MM.1S (cell line): ENCODE data around the gene RNF32.

Experiments used
- DNase-seq: peaks from one replicate; pipeline ENCODE4 v3.0.0-alpha.2; 2015
- H2AFZ ChIP-seq: fragments of 300-600 bp; sonication (generic); 2 replicates; pipeline ENCODE4 v1.6.0; 2016; ENCODE audit warnings: antibody characterized with exemption, low read length
- H3F3A ChIP-seq: fragments of 300-600 bp; sonication (generic); 2 replicates; pipeline ENCODE4 v1.6.1; 2016; ENCODE audit warnings: mild to moderate bottlenecking, antibody characterized with exemption, low read length, moderate library complexity, mixed read lengths; ENCODE audit not compliant: insufficient read depth
- H3K27ac ChIP-seq: fragments of 300-600 bp; sonication (generic); 2 replicates; pipeline ENCODE4 v1.5.1; 2016; ENCODE audit warnings: mild to moderate bottlenecking, low read length
- H3K27me3 ChIP-seq: fragments of 300-600 bp; sonication (generic); replicated peaks from 2 replicates; pipeline ENCODE4 v1.6.0; 2016; ENCODE audit warnings: low read length; ENCODE audit not compliant: insufficient read depth
- H3K36me3 ChIP-seq: fragments of 300-600 bp; sonication (generic); replicated peaks from 2 replicates; pipeline ENCODE4 v1.6.1; 2016; ENCODE audit warnings: mild to moderate bottlenecking, low read length, mixed read lengths; ENCODE audit not compliant: insufficient read depth
- H3K4me1 ChIP-seq: fragments of 300-600 bp; sonication (generic); 2 replicates; pipeline ENCODE4 v1.6.1; 2016; ENCODE audit warnings: low read length, mixed read lengths
- H3K4me2 ChIP-seq: fragments of 300-600 bp; sonication (generic); 2 replicates; pipeline ENCODE4 v1.6.0; 2016; ENCODE audit warnings: low read depth, low read length
- H3K4me3 ChIP-seq: fragments of 300-600 bp; sonication (generic); 2 replicates; pipeline ENCODE4 v1.5.1; 2016; ENCODE audit warnings: low read length, mixed read lengths
- H3K79me2 ChIP-seq: fragments of 300-600 bp; sonication (generic); 2 replicates; pipeline ENCODE4 v1.6.1; 2016; ENCODE audit warnings: mixed run types, low read length, mixed read lengths
- H3K9ac ChIP-seq: fragments of 300-600 bp; sonication (generic); 2 replicates; pipeline ENCODE4 v1.6.1; 2016; ENCODE audit warnings: low read length, mixed read lengths
- H3K9me2 ChIP-seq: fragments of 300-600 bp; sonication (generic); replicated peaks from 2 replicates; pipeline ENCODE4 v1.6.1; 2016; ENCODE audit warnings: mild to moderate bottlenecking, low read length, mixed read lengths; ENCODE audit not compliant: insufficient read depth
- H3K9me3 ChIP-seq: fragments of 300-600 bp; sonication (generic); replicated peaks from 2 replicates; pipeline ENCODE4 v1.6.1; 2016; ENCODE audit warnings: mild to moderate bottlenecking, low read length, mixed read lengths; ENCODE audit not compliant: insufficient read depth
- H4K20me1 ChIP-seq: fragments of 300-600 bp; sonication (generic); 2 replicates; pipeline ENCODE4 v1.6.1; 2016; ENCODE audit warnings: mild to moderate bottlenecking, low read length, moderate library complexity, mixed read lengths; ENCODE audit not compliant: insufficient read depth
- CTCF ChIP-seq: fragments of 300-600 bp; sonication (generic); IDR thresholded peaks from 2 replicates; pipeline ENCODE4 v1.5.1; 2016; ENCODE audit warnings: antibody characterized with exemption, low read length, mixed read lengths
- EZH2 ChIP-seq: fragments of 300-600 bp; sonication (generic); optimal IDR thresholded peaks from 2 replicates; pipeline ENCODE3; 2017; ENCODE audit warnings: low read depth, mild to moderate bottlenecking, antibody characterized with exemption, low read length, mixed read lengths
- EZH2phosphoT487 ChIP-seq: fragments of 300-600 bp; sonication (generic); IDR thresholded peaks from 2 replicates; pipeline ENCODE4 v1.6.1; 2018; ENCODE audit warnings: antibody characterized with exemption, low read length

RNF32 gene

GRCh38 chr7:156621652-156622051 is 18.9 kb upstream of the RNF32 start:
- Histone ChIP-seq H3K9me3 (no peaks in the 10 kb centered on the region), H3K4me1 (no peaks in the 10 kb centered on the region), H3K4me2 (no peak overlapping the region), H3K79me2 (no peaks in the 10 kb centered on the region), H4K20me1 (no peaks in the 10 kb centered on the region), H3K36me3 (no peaks in the 10 kb centered on the region), H2AFZ (no peak overlapping the region), H3K27me3 (no peaks in the 10 kb centered on the region), H3K4me3 (no peak overlapping the region), H3F3A (no peaks in the 10 kb centered on the region), H3K27ac (no peak overlapping the region), H3K9me2 (no peaks in the 10 kb centered on the region), H3K9ac (no peak overlapping the region)
- DNase-seq = no peak
- TF ChIP-seq EZH2 = no peak
- TF ChIP-seq EZH2phosphoT487 = no peak
- TF ChIP-seq CTCF = no peak

DNA sequence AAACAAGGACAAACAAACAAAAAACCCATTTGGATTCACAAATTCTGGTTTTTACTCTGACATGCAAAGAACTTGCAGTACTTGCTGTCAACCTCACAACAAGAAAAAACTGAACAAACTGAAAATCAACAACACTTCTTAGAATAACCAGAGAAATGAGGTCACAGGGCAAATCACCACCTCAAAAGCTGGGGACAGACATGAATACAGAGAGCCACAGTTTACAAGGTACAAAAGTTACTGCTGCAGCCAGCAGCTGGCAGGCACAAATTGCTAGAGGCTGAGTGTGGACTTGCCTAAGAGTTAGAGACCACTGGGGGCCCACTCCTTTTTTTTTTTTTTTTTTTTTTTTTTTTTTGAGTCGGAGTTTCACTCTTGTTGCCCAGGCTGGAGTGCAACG is 15.0 kb upstream of the RNF32 start:
- no peaks in the 10 kb centered on the region for H3K36me3 ChIP-seq
- no peak overlapping the region for H2AFZ ChIP-seq
- H3K9ac ChIP-seq = no peak overlapping the region
- no peak for TF ChIP-seq EZH2
- TF ChIP-seq EZH2phosphoT487 = no peak
- no peak for TF ChIP-seq CTCF
- H4K20me1 ChIP-seq = no peaks in the 10 kb centered on the region
- no peaks in the 10 kb centered on the region for H3K4me1 ChIP-seq
- H3K27ac ChIP-seq = no peak overlapping the region
- no peak overlapping the region for H3K4me3 ChIP-seq
- no peaks in the 10 kb centered on the region for H3F3A ChIP-seq
- no peaks in the 10 kb centered on the region for H3K9me3 ChIP-seq
- no peaks in the 10 kb centered on the region for H3K79me2 ChIP-seq
- H3K4me2 ChIP-seq = no peak overlapping the region
- H3K9me2 ChIP-seq = no peaks in the 10 kb centered on the region
- H3K27me3 ChIP-seq = no peaks in the 10 kb centered on the region
- no peak for DNase-seq

DNA sequence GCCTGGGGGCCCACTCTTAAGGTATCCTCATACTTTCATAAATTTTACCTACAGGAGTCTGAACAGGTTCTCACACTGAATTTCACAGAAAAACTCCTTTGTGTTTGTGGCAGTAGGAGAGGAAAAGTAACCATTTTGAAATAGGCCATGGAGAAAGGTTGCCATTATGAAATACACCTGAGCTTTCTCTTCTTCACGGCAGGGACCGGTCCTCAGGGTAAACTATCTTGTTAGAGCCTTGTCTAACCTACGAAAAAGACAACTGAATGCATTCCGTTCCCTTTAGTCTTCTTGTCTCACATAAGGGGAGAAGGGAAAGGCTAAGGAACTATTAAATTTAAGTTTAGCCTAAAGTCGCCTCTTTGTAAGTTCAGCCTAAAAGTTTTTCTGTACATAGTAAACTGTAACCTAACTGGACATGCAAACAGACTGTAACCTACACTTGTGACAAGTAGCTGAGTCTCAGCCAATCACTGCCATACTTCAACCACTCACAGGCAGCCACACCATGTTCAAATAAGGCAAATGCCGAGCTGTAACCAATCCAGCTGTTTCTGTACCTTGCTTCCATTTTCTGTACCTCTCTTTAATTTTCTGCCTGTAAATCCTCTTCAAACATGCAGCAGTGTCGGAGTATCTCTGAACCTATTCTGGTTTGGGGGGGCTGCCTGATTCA is 14.2 kb upstream of the RNF32 start:
- Histone ChIP-seq H3K9me2 (no peaks in the 10 kb centered on the region), H3K27me3 (no peaks in the 10 kb centered on the region)

More for the DNA sequence above, 14.2 kb upstream of the RNF32 start:
- Histone ChIP-seq H3K4me3 (no peak overlapping the region), H3K4me1 (no peaks in the 10 kb centered on the region), H3K79me2 (no peaks in the 10 kb centered on the region), H3F3A (no peaks in the 10 kb centered on the region), H3K36me3 (no peaks in the 10 kb centered on the region), H3K27ac (no peak overlapping the region), H2AFZ (no peak overlapping the region), H3K4me2 (no peak overlapping the region), H4K20me1 (no peaks in the 10 kb centered on the region), H3K9me3 (no peaks in the 10 kb centered on the region), H3K9ac (no peak overlapping the region)
- no peak for DNase-seq
- TF ChIP-seq CTCF = no peak
- no peak for TF ChIP-seq EZH2phosphoT487
- no peak for TF ChIP-seq EZH2
